ENCODE measurements around the gene ARHGDIA. TPM values are rescaled to one million over a fixed set of nuclear protein-coding genes. Genes with fewer than 3 reads are reported as not detected.

ARHGDIA gene
- total RNA-seq, 2 experiments from 2014 or later, result 265 to 715 TPM

DNA sequence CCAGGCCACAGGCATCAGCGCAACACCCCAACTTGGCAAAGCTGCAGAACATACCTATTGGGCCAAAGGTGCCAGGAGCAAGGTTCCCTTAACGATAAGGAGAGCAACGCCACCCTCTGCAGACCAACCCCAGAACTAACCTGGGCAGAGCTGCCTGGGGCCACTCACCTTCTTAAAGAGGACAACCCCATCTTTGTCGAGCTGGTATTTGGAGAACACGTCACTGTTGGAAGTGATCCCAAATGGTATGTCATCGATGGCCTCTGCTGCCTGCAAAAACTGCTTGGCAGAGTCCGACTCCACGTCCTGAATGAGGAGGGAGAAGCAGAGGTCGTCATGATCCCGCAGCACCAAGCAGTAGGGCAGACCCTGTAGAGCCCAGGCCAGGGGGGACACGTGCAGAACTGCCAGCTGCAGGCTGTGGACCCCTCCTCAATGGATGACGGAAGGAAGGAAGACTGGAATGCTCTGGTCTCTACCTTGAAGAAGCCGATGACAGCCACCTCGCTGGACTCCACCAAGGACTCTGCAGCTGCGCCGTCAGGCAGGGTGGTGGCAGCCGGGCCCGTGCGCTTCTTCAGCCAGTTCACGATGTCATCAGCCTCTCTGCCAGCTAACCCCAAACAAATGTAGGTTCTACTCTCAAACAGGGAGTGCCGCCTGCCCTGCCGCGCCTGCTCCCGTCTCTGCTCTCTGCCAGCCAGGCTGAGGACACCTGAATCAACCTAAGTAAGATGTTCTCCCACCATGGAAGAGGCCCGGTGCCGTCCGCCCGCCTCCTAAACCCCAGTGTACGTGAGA, 16.0 kb downstream of the ARHGDIA start:
- Histone ChIP-seq H3K9me3 (ENCODE audit: low read length) (no peaks in the 10 kb centered on the region), H2AFZ (ENCODE audit: low read length) (no peak overlapping the region), H4K20me1 (ENCODE audit: insufficient read depth, low read length) (peaks cover 15% of the 10 kb centered on the region; the same call in 1 of the 2 replicates), H3K9me2 (ENCODE audit: insufficient read depth, low read length) (no peaks in the 10 kb centered on the region), H3K4me1 (ENCODE audit: insufficient read depth, low read length, poor library complexity, severe bottlenecking) (peaks cover 15% of the 10 kb centered on the region), H3K27ac (ENCODE audit: low read depth, low read length, poor library complexity, severe bottlenecking) (no peak overlapping the region), H3K79me2 (ENCODE audit: insufficient read depth, low read depth, low read length) (peaks cover 29% of the 10 kb centered on the region), H3K36me3 (ENCODE audit: insufficient read depth, low read length) (peaks cover 93% of the 10 kb centered on the region), H3K4me2 (ENCODE audit: low read length) (no peak overlapping the region), H3K4me3 (ENCODE audit: low read depth, low read length, poor library complexity, severe bottlenecking) (no peak overlapping the region)
- BruUV-seq (replicated peaks), result no TSS peak
- POLR2A ChIA-PET, result interaction anchor here (0.7 to 1.3 kb wide), 3 partner anchors 15 to 1293 kb away, joined by 3 to 4 read pairs (median 4); no protein-coding TSS in a partner anchor
- peak; percentile 42 for TF ChIP-seq CTCF (conservative IDR thresholded peaks at IDR 0.05; ENCODE audit: low read length)
- TF ChIP-seq EZH2phosphoT487 (IDR thresholded peaks at IDR 0.05; ENCODE audit: borderline replicate concordance, low read depth, low read length), result no peak
- DNase-seq (ENCODE audit: low spot score), result no peak
- CTCF ChIA-PET (ENCODE audit: unreplicated experiment), result no interaction called here
- intact Hi-C loops (cut with micrococcal nuclease; ENCODE audit: unreplicated experiment), result no loop called here

GRCh38 chr17:81852237-81852636, 18.9 kb downstream of the ARHGDIA start:
- Histone ChIP-seq H2AFZ (ENCODE audit: low read length) (no peak overlapping the region), H3K36me3 (ENCODE audit: insufficient read depth, low read length) (peaks cover 90% of the 10 kb centered on the region), H3K9me3 (ENCODE audit: low read length) (no peaks in the 10 kb centered on the region), H3K4me1 (ENCODE audit: insufficient read depth, low read length, poor library complexity, severe bottlenecking) (no peaks in the 10 kb centered on the region), H3K27ac (ENCODE audit: low read depth, low read length, poor library complexity, severe bottlenecking) (no peak overlapping the region), H3K79me2 (ENCODE audit: insufficient read depth, low read depth, low read length) (peaks cover under 1% of the 10 kb centered on the region; the same call in 1 of the 2 replicates), H3K4me2 (ENCODE audit: low read length) (no peak overlapping the region), H3K4me3 (ENCODE audit: low read depth, low read length, poor library complexity, severe bottlenecking) (no peak overlapping the region), H4K20me1 (ENCODE audit: insufficient read depth, low read length) (no peaks in the 10 kb centered on the region), H3K9me2 (ENCODE audit: insufficient read depth, low read length) (no peaks in the 10 kb centered on the region)
- ChIA-PET CTCF (ENCODE audit: unreplicated experiment) (no interaction called here), POLR2A (no interaction called here)
- DNase-seq (ENCODE audit: low spot score), result no peak
- BruUV-seq (replicated peaks), result no TSS peak
- intact Hi-C loops (cut with micrococcal nuclease; ENCODE audit: unreplicated experiment), result no loop called here
- no peak for TF ChIP-seq EZH2phosphoT487 (IDR thresholded peaks at IDR 0.05; ENCODE audit: borderline replicate concordance, low read depth, low read length)
- no peak for TF ChIP-seq CTCF (conservative IDR thresholded peaks at IDR 0.05; ENCODE audit: low read length)

- Histone ChIP-seq H3K27ac (ENCODE audit: low read depth, low read length, poor library complexity, severe bottlenecking) (no peak overlapping the region), H3K9me2 (ENCODE audit: insufficient read depth, low read length) (no peaks in the 10 kb centered on the region), H3K79me2 (ENCODE audit: insufficient read depth, low read depth, low read length) (no peaks in the 10 kb centered on the region; the same call in 1 of the 2 replicates), H3K4me1 (ENCODE audit: insufficient read depth, low read length, poor library complexity, severe bottlenecking) (no peaks in the 10 kb centered on the region), H3K9me3 (ENCODE audit: low read length) (no peaks in the 10 kb centered on the region), H2AFZ (ENCODE audit: low read length) (no peak overlapping the region), H3K4me2 (ENCODE audit: low read length) (no peak overlapping the region), H3K4me3 (ENCODE audit: low read depth, low read length, poor library complexity, severe bottlenecking) (no peak overlapping the region), H4K20me1 (ENCODE audit: insufficient read depth, low read length) (no peaks in the 10 kb centered on the region), H3K36me3 (ENCODE audit: insufficient read depth, low read length) (peaks cover 90% of the 10 kb centered on the region)
- no peak for TF ChIP-seq EZH2phosphoT487 (IDR thresholded peaks at IDR 0.05; ENCODE audit: borderline replicate concordance, low read depth, low read length)
- no peak for TF ChIP-seq CTCF (conservative IDR thresholded peaks at IDR 0.05; ENCODE audit: low read length)
- ChIA-PET POLR2A (no interaction called here), CTCF (ENCODE audit: unreplicated experiment) (no interaction called here)
- no TSS peak for BruUV-seq (replicated peaks)
- intact Hi-C loops (cut with micrococcal nuclease; ENCODE audit: unreplicated experiment), result no loop called here
- no peak for DNase-seq (ENCODE audit: low spot score)
Measured at GRCh38 chr17:81851423-81851822, 19.7 kb downstream of the ARHGDIA start.
